Adipocyte (in vitro differentiated cells): ENCODE results near the gene DDA1.

Experiments
- DNase-seq: peaks from one replicate; pipeline ENCODE4 v3.0.0-alpha.2; 2015; ENCODE audit warnings: low read depth
- H3K27me3 ChIP-seq: replicated peaks from 2 replicates; pipeline ENCODE4 v1.7.0; 2013; ENCODE audit warnings: mild to moderate bottlenecking, low read length, moderate library complexity; ENCODE audit not compliant: control insufficient read depth, insufficient read depth
- H3K36me3 ChIP-seq: 2 replicates; pipeline ENCODE4 v1.7.0; 2013; ENCODE audit warnings: low read length, mild to moderate bottlenecking, moderate library complexity; ENCODE audit not compliant: control insufficient read depth, insufficient read depth, severe bottlenecking
- H3K4me1 ChIP-seq: 2 replicates; pipeline ENCODE4 v1.7.0; 2013; ENCODE audit warnings: mild to moderate bottlenecking, low read length, moderate library complexity; ENCODE audit not compliant: control insufficient read depth, insufficient read depth
- H3K4me3 ChIP-seq: 2 replicates; pipeline ENCODE4 v1.7.0; 2013; ENCODE audit warnings: mild to moderate bottlenecking, low read length, moderate library complexity
- H3K9ac ChIP-seq: 2 replicates; pipeline ENCODE4 v1.7.0; 2013; ENCODE audit warnings: mild to moderate bottlenecking, low read length, moderate library complexity
- H3K9me3 ChIP-seq: 2 replicates; pipeline ENCODE4 v1.7.0; 2013; ENCODE audit warnings: mild to moderate bottlenecking, low read length, moderate library complexity; ENCODE audit not compliant: control insufficient read depth

The DDA1 gene

DNA sequence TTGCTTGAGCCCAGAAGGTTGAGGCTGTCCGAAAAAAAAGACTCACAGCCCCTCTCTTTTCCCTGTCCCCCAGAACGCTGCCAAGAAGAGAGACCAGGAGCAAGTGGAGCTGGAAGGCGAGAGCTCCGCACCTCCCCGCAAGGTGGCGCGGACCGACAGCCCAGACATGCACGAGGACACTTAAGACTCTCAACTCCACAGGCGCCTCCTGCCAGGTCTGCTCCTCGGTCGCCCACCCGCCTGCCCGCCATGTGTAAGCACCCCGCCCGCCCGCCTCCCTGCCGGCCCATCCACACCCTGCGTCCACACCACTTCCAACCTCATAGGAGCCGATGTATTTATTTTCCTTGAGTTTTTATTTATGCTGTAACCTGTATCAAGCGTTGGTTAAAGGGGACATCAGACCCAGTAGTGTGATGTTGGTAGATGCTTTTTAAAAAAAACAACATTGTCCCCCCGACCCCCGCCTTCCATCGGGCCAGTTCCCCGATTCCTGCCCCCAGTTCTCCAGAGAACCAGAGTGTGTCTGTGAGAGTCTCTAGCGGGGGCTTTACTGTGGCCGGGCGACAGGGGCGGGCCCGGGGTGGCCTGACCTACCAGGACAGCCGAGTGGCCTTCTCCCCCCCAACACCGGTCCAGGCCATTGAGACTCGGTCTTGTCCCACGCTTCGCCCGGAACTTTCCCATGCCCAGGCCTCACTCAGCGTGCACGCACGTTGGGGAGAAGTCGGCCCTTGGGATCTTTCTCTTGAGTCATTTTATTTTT, 10.3 kb downstream of the DDA1 start:
- Histone ChIP-seq H3K4me1 (peaks cover 16% of the 10 kb centered on the region), H3K36me3 (peaks cover 46% of the 10 kb centered on the region), H3K4me3 (no peak overlapping the region), H3K9me3 (no peaks in the 10 kb centered on the region), H3K9ac (no peak overlapping the region), H3K27me3 (no peaks in the 10 kb centered on the region)
- no peak for DNase-seq

- Histone ChIP-seq H3K9ac (no peak overlapping the region), H3K9me3 (no peaks in the 10 kb centered on the region), H3K4me3 (no peak overlapping the region), H3K27me3 (no peaks in the 10 kb centered on the region), H3K4me1 (peaks cover 20% of the 10 kb centered on the region), H3K36me3 (peaks cover 40% of the 10 kb centered on the region)
- DNase-seq, result no peak
These were observed 11.1 kb downstream of the DDA1 start for GRCh38 chr19:17320435-17320834.

DNA sequence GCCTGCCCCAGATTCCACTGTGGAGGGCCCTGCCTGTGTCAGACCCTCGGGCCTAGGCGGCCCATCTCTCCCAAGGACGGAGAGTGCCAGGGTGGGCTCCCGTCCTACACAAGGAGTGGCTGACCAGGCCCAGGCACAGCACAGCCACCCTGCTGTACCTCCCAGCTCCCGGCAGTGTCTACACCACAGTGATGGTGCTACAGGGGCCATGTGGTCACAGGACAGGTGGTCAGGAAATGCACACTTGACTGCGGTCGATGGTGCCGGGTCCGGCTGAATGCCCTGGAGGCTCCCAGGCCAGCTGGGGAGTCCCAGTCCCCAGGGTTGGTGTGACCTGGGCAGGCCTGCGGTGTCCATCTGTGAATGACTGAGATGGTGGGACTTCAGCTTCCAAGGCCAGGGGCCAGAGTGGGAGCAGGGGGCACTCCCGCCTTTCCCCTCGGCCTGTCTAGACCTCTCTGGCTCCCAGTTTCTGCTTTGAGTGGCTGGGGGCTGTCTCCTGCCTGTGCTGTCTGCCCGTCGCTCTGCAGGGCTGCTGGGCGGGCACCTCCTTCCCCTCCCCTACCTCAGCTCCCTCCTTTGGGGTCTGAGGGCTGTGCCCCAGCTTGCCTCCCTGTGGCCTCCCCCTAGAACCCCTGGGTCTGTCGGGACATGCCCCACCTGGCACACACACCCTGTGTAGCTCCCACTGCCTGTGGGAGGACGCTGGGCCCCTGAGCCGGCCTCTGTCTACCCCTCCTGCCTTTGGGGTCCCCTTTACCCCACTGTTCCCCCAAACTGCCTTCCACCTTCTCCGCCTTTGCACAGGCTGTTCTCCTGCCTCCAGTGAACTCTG, 12.5 kb downstream of the DDA1 start:
- H3K27me3 ChIP-seq, result no peaks in the 10 kb centered on the region
- H3K4me3 ChIP-seq, result no peak overlapping the region
- H3K4me1 ChIP-seq, result peaks cover 34% of the 10 kb centered on the region
- no peak for DNase-seq
- H3K9me3 ChIP-seq, result no peaks in the 10 kb centered on the region
- H3K9ac ChIP-seq, result peak overlapping the region; percentile 69
- peaks cover 33% of the 10 kb centered on the region for H3K36me3 ChIP-seq

- no peak overlapping the region for H3K4me3 ChIP-seq
- no peak for DNase-seq
- no peaks in the 10 kb centered on the region for H3K9me3 ChIP-seq
- H3K36me3 ChIP-seq, result peaks cover 33% of the 10 kb centered on the region
- H3K4me1 ChIP-seq, result peaks cover 37% of the 10 kb centered on the region
- no peaks in the 10 kb centered on the region for H3K27me3 ChIP-seq
- peak overlapping the region; percentile 69 for H3K9ac ChIP-seq
These were observed 13.5 kb downstream of the DDA1 start for GRCh38 chr19:17322854-17323253.

DNA sequence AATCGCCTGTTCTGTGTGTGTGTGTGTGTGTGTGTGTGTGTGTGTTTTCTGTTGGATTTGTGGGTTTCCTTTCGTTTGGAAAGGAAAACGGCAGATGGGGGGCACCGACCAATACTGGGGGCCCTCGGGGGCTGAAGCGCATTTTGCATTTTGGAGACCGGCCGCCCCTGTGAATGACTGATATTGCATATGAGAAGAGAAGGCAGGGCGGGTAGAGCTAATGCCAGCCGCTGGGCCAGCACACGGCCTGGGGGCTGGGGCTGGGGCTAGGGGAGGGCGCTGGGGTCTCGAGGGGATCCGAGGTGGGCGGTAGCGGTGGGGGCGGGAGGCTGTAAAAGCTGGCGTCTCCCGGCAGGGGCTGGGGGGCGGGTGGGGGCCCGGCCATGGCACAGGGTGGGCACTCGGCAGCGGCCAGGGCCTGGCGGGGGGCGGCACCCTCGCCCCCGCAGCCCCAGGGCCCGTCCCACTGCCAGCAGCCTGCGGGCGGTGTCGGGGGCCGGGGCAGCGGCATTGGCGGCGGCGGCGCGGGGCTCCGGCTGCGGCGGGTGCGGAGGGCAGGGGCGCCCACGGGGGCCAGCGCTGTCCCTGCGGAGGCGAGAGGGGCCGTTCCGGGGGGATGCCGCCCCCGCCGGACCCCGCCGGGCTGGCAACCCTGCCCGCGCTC, 14.1 kb downstream of the DDA1 start:
- peaks cover 33% of the 10 kb centered on the region for H3K36me3 ChIP-seq
- peak overlapping the region; percentile 69 for H3K9ac ChIP-seq
- peaks cover 37% of the 10 kb centered on the region for H3K4me1 ChIP-seq
- H3K9me3 ChIP-seq, result no peaks in the 10 kb centered on the region
- H3K4me3 ChIP-seq, result no peak overlapping the region
- H3K27me3 ChIP-seq, result no peaks in the 10 kb centered on the region
- no peak for DNase-seq

- H3K4me1 ChIP-seq, result peaks cover 37% of the 10 kb centered on the region
- no peaks in the 10 kb centered on the region for H3K27me3 ChIP-seq
- no peaks in the 10 kb centered on the region for H3K9me3 ChIP-seq
- peaks cover 33% of the 10 kb centered on the region for H3K36me3 ChIP-seq
- H3K4me3 ChIP-seq, result no peak overlapping the region
- DNase-seq, result no peak
- no peak overlapping the region for H3K9ac ChIP-seq
These were observed 14.6 kb downstream of the DDA1 start for GRCh38 chr19:17323964-17324332.

GRCh38 chr19:17324357-17325114, 15.2 kb downstream of the DDA1 start:
- H3K4me1 ChIP-seq, result peaks cover 37% of the 10 kb centered on the region
- no peaks in the 10 kb centered on the region for H3K27me3 ChIP-seq
- H3K9ac ChIP-seq, result no peak overlapping the region
- no peak for DNase-seq
- H3K4me3 ChIP-seq, result no peak overlapping the region
- no peaks in the 10 kb centered on the region for H3K9me3 ChIP-seq
- H3K36me3 ChIP-seq, result peaks cover 27% of the 10 kb centered on the region

- Histone ChIP-seq H3K4me3 (no peak overlapping the region), H3K36me3 (peaks cover 21% of the 10 kb centered on the region), H3K9ac (no peak overlapping the region), H3K4me1 (peaks cover 37% of the 10 kb centered on the region), H3K9me3 (no peaks in the 10 kb centered on the region), H3K27me3 (no peaks in the 10 kb centered on the region)
- DNase-seq, result no peak
These were observed 15.8 kb downstream of the DDA1 start for GRCh38 chr19:17325133-17325532.

GRCh38 chr19:17325881-17326594, 16.7 kb downstream of the DDA1 start:
- Histone ChIP-seq H3K9me3 (no peaks in the 10 kb centered on the region), H3K4me1 (peaks cover 37% of the 10 kb centered on the region), H3K27me3 (no peaks in the 10 kb centered on the region), H3K4me3 (peak overlapping the region; percentile 30), H3K36me3 (peaks cover 12% of the 10 kb centered on the region), H3K9ac (peak overlapping the region; percentile 15)
- no peak for DNase-seq

GRCh38 chr19:17326595-17326966, 17.2 kb downstream of the DDA1 start:
- Histone ChIP-seq H3K27me3 (no peaks in the 10 kb centered on the region), H3K9me3 (no peaks in the 10 kb centered on the region), H3K4me3 (peak overlapping the region; percentile 4), H3K9ac (peak overlapping the region; percentile 15), H3K36me3 (peaks cover 8% of the 10 kb centered on the region), H3K4me1 (peaks cover 37% of the 10 kb centered on the region)
- no peak for DNase-seq
